ENCODE data around the gene PLEKHA4. TPM values are rescaled to one million over a fixed set of nuclear protein-coding genes. Genes with fewer than 3 reads are reported as not detected.
A peak's percentile ranks its signal among the peaks of the same experiment; 100 is the strongest.

The PLEKHA4 gene
- total and polyA plus RNA-seq, 10 of the 15 experiments (the other 5 are each of a cell fraction or from before 2014, with no cell fraction given): 0.13 to 10.0 (median 6.4) TPM; not detected in 1

DNA sequence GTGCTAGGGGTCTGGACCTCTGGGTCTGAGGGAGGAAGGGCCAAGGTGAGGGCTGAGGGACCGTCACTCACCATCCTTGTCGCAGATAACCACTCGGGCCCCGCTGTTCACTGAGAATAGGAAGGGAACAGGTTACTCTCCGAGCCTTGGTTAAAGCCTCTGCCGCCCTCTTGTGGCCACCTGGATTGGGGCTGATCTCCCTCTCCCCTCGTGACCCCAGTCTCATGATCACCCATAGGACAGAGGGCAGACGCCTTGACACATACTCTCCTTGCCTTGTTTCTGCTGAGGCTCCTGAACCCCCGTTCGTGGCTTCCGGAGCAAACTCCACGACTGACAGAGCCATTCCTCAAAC is 32.7 kb downstream of the PLEKHA4 start:
- peak; percentile 97 for ATAC-seq
- Histone ChIP-seq H3K4me3 (peak overlapping the region; percentile 72), H3K36me3 (ENCODE audit: control insufficient read depth in 2 of 2, insufficient read depth in 2 of 2, low read length in 1 of 2) (no peaks in the 10 kb centered on the region), H2AFZ (ENCODE audit: control insufficient read depth, low read depth, low read length) (peak overlapping the region; percentile 79), H3K4me1 (ENCODE audit: control insufficient read depth, insufficient read depth, low read length) (peaks cover 15% of the 10 kb centered on the region), H3K9me3 (replicated peaks; ENCODE audit: control insufficient read depth, insufficient read depth, low read length) (no peaks in the 10 kb centered on the region), H4K20me1 (ENCODE audit: control insufficient read depth, insufficient read depth) (no peaks in the 10 kb centered on the region), H3K79me2 (ENCODE audit: control insufficient read depth, insufficient read depth, low read length) (no peaks in the 10 kb centered on the region), H3K4me2 (ENCODE audit: control insufficient read depth, insufficient read depth) (peak overlapping the region; percentile 69), H3K27ac (ENCODE audit: control insufficient read depth, insufficient read depth) (0 out of 2 replicates have a peak overlapping the region, but pooled peaks have one; percentile 14), H3K9ac (ENCODE audit: control insufficient read depth, insufficient read depth, low read length) (peak overlapping the region; percentile 62), H3K27me3 (replicated peaks in 1 of 2; ENCODE audit: control insufficient read depth in 2 of 2, insufficient read depth in 2 of 2, low read length in 1 of 2) (no peaks in the 10 kb centered on the region)
- intact Hi-C loops (cut with micrococcal nuclease; ENCODE audit: unreplicated experiment) (loop anchor here (1.0 to 5.0 kb wide), 5 partner anchors 19 to 188 kb away; partner anchors contain the start of gene CA11), in situ Hi-C loops (cut with MboI) (loop anchor here (5.0 kb wide), 2 partner anchors 38 to 188 kb away; partner anchors contain the start of gene CA11)
- ChIA-PET CTCF (interaction anchor here (0.8 to 15.6 kb wide), 14 partner anchors 9 to 190 kb away, joined by 3 to 520 read pairs (median 6); partner anchors contain the start of genes BCAT2, CA11, FTL and GYS1), SMC1A (ENCODE audit: uncharacterized antibody, unreplicated experiment) (interaction anchor here (0.8 to 3.0 kb wide), 9 partner anchors 9 to 161 kb away, joined by 3 to 33 read pairs (median 8); no protein-coding TSS in a partner anchor), RAD21 (ENCODE audit: unreplicated experiment) (interaction anchor here (0.8 to 2.9 kb wide), 9 partner anchors 11 to 190 kb away, joined by 3 to 33 read pairs (median 11); partner anchors contain the start of genes CA11, GYS1 and RUVBL2), POLR2A (interaction anchor here (0.7 to 1.9 kb wide), 5 partner anchors 40 to 156 kb away, joined by 3 to 7 read pairs (median 4); no protein-coding TSS in a partner anchor)
- peak; percentile 99 for FAIRE-seq
- whole genome bisulfite sequencing (ENCODE audit: insufficient coverage, insufficient replicate concordance, low lambda C conversion rate, missing lambda C conversion rate): 3% methylated on average over 9 of the region's 12 CpGs
- BruUV-seq (replicated peaks): no TSS peak
- DNase-seq (ENCODE audit: low read depth, low spot score): peak; percentile 82
- TF ChIP-seq BMI1 (IDR thresholded peaks at IDR 0.05; ENCODE audit: borderline replicate concordance) (no peak), MEF2A (IDR thresholded peaks at IDR 0.05; ENCODE audit: insufficient read depth, low read depth, low read length) (0 out of 2 replicates have a peak, but pooled peaks have one; percentile 52), EED (IDR thresholded peaks at IDR 0.05; ENCODE audit: low read depth) (no peak), STAT1 (conservative IDR thresholded peaks at IDR 0.05) (no peak), CBX5 (IDR thresholded peaks at IDR 0.05; ENCODE audit: low read depth) (no peak), GABPA (IDR thresholded peaks at IDR 0.05; ENCODE audit: low read depth) (no peak), EGR1 (IDR thresholded peaks at IDR 0.05; ENCODE audit: borderline replicate concordance in 1 of 2, low read depth in 2 of 2, low read length in 2 of 2) (no peak), TCF12 (IDR thresholded peaks at IDR 0.05; ENCODE audit: low read depth, low read length) (no peak), USF2 (IDR thresholded peaks at IDR 0.05; ENCODE audit: borderline replicate concordance, low read depth, low read length) (peak; percentile 87), ZNF217 (IDR thresholded peaks at IDR 0.05) (no peak), POLR2AphosphoS5 (IDR thresholded peaks at IDR 0.05; ENCODE audit: low read length) (no peak; the same call in 1 of the 2 replicates), RBBP5 (conservative IDR thresholded peaks at IDR 0.05) (no peak), NFYB (IDR thresholded peaks at IDR 0.05; ENCODE audit: insufficient read depth, low read depth, low read length) (no peak), ZNF622 (IDR thresholded peaks at IDR 0.05) (no peak), KLF5 (IDR thresholded peaks at IDR 0.05; ENCODE audit: partially characterized antibody) (no peak), KDM1A (IDR thresholded peaks at IDR 0.05; ENCODE audit: borderline replicate concordance) (no peak)
- TF ChIP-seq, protein P1, sequence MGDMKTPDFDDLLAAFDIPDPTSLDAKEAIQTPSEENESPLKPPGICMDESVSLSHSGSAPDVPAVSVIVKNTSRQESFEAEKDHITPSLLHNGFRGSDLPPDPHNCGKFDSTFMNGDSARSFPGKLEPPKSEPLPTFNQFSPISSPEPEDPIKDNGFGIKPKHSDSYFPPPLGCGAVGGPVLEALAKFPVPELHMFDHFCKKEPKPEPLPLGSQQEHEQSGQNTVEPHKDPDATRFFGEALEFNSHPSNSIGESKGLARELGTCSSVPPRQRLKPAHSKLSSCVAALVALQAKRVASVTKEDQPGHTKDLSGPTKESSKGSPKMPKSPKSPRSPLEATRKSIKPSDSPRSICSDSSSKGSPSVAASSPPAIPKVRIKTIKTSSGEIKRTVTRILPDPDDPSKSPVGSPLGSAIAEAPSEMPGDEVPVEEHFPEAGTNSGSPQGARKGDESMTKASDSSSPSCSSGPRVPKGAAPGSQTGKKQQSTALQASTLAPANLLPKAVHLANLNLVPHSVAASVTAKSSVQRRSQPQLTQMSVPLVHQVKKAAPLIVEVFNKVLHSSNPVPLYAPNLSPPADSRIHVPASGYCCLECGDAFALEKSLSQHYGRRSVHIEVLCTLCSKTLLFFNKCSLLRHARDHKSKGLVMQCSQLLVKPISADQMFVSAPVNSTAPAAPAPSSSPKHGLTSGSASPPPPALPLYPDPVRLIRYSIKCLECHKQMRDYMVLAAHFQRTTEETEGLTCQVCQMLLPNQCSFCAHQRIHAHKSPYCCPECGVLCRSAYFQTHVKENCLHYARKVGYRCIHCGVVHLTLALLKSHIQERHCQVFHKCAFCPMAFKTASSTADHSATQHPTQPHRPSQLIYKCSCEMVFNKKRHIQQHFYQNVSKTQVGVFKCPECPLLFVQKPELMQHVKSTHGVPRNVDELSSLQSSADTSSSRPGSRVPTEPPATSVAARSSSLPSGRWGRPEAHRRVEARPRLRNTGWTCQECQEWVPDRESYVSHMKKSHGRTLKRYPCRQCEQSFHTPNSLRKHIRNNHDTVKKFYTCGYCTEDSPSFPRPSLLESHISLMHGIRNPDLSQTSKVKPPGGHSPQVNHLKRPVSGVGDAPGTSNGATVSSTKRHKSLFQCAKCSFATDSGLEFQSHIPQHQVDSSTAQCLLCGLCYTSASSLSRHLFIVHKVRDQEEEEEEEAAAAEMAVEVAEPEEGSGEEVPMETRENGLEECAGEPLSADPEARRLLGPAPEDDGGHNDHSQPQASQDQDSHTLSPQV (IDR thresholded peaks at IDR 0.05): peak; percentile 85
- TF ChIP-seq, protein P2, sequence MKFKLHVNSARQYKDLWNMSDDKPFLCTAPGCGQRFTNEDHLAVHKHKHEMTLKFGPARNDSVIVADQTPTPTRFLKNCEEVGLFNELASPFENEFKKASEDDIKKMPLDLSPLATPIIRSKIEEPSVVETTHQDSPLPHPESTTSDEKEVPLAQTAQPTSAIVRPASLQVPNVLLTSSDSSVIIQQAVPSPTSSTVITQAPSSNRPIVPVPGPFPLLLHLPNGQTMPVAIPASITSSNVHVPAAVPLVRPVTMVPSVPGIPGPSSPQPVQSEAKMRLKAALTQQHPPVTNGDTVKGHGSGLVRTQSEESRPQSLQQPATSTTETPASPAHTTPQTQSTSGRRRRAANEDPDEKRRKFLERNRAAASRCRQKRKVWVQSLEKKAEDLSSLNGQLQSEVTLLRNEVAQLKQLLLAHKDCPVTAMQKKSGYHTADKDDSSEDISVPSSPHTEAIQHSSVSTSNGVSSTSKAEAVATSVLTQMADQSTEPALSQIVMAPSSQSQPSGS (IDR thresholded peaks at IDR 0.05; ENCODE audit: low read length): no peak
